Astrocyte of the cerebellum (primary cell): ENCODE results near the gene SLC35B2.
A peak's percentile ranks its signal among the peaks of the same experiment; 100 is the strongest.

ENCODE experiments used
- DNase-seq: peaks from one replicate; pipeline ENCODE4 v3.0.0-alpha.2; 2011; ENCODE audit warnings: low read depth
- H3K4me3 ChIP-seq: 2 replicates; pipeline ENCODE4 v1.5.1; 2011; ENCODE audit warnings: mild to moderate bottlenecking, low read depth, low read length, moderate library complexity
- CTCF ChIP-seq: IDR thresholded peaks from 2 replicates; pipeline ENCODE4 v1.5.1; 2012; ENCODE audit warnings: low read length, low read depth, moderate library complexity, mild to moderate bottlenecking; ENCODE audit errors: missing control alignments
- in situ Hi-C: cut with HindIII; loops from 2 replicates; pipeline ENCODE4 v1.10.0; 2017; ENCODE audit warnings: low sequenced_read_pairs

SLC35B2 gene

GRCh38 chr6:44265007-44265721 lies 7.8 kb upstream of the SLC35B2 start, which contains the start of gene NFKBIE:
NFKBIE (minus strand) TSS chr6:44265551; CDS start chr6:44265346, 205 bp downstream.
- TF ChIP-seq CTCF, result peak; percentile 46
- peak within 1 kb of the TSS; percentile 68 for H3K4me3 ChIP-seq
- in situ Hi-C loops, result no loop called here
- peak; percentile 63 for DNase-seq

GRCh38 chr6:44264154-44265006 lies 7.1 kb upstream of the SLC35B2 start:
- DNase-seq, result no peak

GRCh38 chr6:44263354-44264100 lies 6.2 kb upstream of the SLC35B2 start:
- TF ChIP-seq CTCF, result no peak
- in situ Hi-C loops, result no loop called here
- no peak for DNase-seq
- peak overlapping the region; percentile 68 for H3K4me3 ChIP-seq

More at GRCh38 chr6:44264154-44265006, 7.1 kb upstream of the SLC35B2 start:
- TF ChIP-seq CTCF, result no peak
- in situ Hi-C loops, result no loop called here
- peak overlapping the region; percentile 68 for H3K4me3 ChIP-seq

- no peak for TF ChIP-seq CTCF
- in situ Hi-C loops, result no loop called here
- no peak overlapping the region for H3K4me3 ChIP-seq
- no peak for DNase-seq
Measured at GRCh38 chr6:44262467-44263353, 5.4 kb upstream of the SLC35B2 start.

- no peak for DNase-seq
- TF ChIP-seq CTCF, result no peak
- H3K4me3 ChIP-seq, result no peak overlapping the region
- in situ Hi-C loops, result no loop called here
Measured at GRCh38 chr6:44261581-44261980, 4.3 kb upstream of the SLC35B2 start.
